Measurements from ENCODE around the gene TMEM150C. TPM values are rescaled to one million over a fixed set of nuclear protein-coding genes. Genes with fewer than 3 reads are reported as not detected.

Gene TMEM150C
- total and polyA plus RNA-seq, 8 donors, result 1.0 to 8.7 (median 3.0) TPM

DNA sequence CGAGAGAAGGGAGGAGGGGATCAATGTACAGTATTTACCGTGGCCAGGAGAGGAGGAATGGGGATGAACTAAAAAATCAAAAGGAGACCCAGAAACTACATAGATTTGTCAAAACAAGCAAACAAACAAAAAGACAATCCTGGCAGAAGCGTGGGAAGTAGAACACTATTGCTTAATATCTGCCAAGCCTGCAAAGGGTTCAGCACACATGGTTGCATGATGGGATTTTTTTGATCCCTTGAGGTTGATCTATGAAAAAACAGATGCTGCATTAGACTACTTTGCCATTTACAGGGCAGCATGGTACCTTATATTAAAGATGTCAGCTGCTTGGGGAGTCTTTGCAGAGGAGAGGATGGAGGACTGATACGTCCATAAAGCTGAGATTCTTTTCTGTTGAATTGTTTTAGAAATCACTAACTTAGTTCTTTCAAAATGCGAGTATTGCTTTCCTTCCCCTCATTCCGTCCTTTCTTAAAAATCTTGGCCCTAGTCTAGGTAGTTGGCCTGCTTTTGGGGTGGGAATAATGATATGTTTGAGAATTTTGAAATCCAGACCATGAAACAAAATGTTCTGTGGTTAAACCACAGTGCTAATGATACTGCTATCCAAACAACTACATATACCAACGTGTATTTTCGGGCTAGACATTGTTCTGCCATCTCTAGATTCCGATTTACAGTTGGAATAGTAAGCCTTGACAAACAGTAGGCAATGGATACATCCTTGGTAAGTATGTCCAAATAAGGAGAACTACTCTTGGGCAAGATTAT lies 39.6 kb upstream of the TMEM150C start:
- intact Hi-C loops (cut with DNase I), result no loop called here
- ATAC-seq (no peak), FAIRE-seq (no peak), DNase-seq (no peak)
- 82 to 83% methylated on average over 9 of the region's 9 CpGs for WGBS, 2 donors
- H3K9me3 ChIP-seq, result no peaks in the 10 kb centered on the region
- TF ChIP-seq, protein P1, sequence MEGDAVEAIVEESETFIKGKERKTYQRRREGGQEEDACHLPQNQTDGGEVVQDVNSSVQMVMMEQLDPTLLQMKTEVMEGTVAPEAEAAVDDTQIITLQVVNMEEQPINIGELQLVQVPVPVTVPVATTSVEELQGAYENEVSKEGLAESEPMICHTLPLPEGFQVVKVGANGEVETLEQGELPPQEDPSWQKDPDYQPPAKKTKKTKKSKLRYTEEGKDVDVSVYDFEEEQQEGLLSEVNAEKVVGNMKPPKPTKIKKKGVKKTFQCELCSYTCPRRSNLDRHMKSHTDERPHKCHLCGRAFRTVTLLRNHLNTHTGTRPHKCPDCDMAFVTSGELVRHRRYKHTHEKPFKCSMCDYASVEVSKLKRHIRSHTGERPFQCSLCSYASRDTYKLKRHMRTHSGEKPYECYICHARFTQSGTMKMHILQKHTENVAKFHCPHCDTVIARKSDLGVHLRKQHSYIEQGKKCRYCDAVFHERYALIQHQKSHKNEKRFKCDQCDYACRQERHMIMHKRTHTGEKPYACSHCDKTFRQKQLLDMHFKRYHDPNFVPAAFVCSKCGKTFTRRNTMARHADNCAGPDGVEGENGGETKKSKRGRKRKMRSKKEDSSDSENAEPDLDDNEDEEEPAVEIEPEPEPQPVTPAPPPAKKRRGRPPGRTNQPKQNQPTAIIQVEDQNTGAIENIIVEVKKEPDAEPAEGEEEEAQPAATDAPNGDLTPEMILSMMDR (IDR thresholded peaks at IDR 0.05), result no peak
- no peak overlapping the region for H3K4me3 ChIP-seq
- no peak overlapping the region for H3K27ac ChIP-seq
- H3K27me3 ChIP-seq, result no peaks in the 10 kb centered on the region
- H3K36me3 ChIP-seq, result no peaks in the 10 kb centered on the region
- no peaks in the 10 kb centered on the region for H3K4me1 ChIP-seq

DNA sequence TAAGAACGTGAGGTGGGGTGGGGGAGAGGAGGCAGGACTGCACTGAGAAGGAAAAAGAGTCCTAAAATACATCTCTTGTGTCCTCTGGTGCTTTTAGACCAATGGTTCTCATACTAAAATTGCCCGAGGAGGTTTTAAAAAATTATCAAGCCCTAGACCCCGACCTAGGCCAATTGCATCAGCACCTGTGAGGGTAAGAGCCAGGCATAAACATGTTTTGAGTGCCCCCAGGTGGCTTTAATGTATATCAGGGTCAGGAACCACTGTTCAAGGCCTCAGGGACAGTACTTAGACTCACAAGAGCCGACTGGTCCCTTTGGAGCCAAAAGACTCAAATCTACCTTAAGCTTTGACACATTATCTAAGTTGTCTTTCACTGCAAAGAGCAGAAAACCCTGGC lies 37.5 kb upstream of the TMEM150C start:
- H3K27ac ChIP-seq, result no peak overlapping the region
- H3K27me3 ChIP-seq, result no peaks in the 10 kb centered on the region
- WGBS, 2 donors, result 55 to 56% methylated on average over 4 of the region's 4 CpGs
- no peak for FAIRE-seq
- no peaks in the 10 kb centered on the region for H3K36me3 ChIP-seq
- TF ChIP-seq, protein P1 (IDR thresholded peaks at IDR 0.05), result no peak
- intact Hi-C loops (cut with DNase I), result no loop called here
- peak in 1 of 4 donors; percentile 20 for ATAC-seq
- no peak for DNase-seq
- no peaks in the 10 kb centered on the region for H3K9me3 ChIP-seq
- no peaks in the 10 kb centered on the region for H3K4me1 ChIP-seq
- no peak overlapping the region for H3K4me3 ChIP-seq

DNA sequence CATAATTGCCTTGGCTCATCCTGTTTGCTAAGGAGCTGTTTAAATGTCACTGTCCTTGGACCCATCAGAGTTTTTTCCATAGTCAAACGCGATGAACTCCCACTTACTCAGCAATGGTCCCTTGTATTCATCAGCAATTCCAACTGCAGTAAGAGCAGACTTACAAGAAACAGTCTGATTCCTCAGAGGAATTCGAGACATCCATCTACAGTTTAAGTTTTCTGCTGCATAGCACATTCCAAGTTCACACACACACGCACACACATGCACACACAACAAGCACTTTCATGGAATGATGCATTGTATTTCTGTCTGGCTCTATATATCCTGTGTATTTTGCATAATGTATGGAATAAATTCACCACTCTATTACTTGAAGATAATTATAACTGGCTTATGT lies 32.7 kb upstream of the TMEM150C start:
- TF ChIP-seq, protein P1 (IDR thresholded peaks at IDR 0.05), result no peak
- Histone ChIP-seq H3K4me1 (no peaks in the 10 kb centered on the region), H3K27me3 (no peaks in the 10 kb centered on the region), H3K9me3 (no peaks in the 10 kb centered on the region), H3K4me3 (no peak overlapping the region), H3K27ac (no peak overlapping the region), H3K36me3 (no peaks in the 10 kb centered on the region)
- ATAC-seq, result no peak
- no peak for DNase-seq
- intact Hi-C loops (cut with DNase I), result no loop called here
- 58 to 75% methylated on average over 4 of the region's 4 CpGs for WGBS, 2 donors
- no peak for FAIRE-seq

DNA sequence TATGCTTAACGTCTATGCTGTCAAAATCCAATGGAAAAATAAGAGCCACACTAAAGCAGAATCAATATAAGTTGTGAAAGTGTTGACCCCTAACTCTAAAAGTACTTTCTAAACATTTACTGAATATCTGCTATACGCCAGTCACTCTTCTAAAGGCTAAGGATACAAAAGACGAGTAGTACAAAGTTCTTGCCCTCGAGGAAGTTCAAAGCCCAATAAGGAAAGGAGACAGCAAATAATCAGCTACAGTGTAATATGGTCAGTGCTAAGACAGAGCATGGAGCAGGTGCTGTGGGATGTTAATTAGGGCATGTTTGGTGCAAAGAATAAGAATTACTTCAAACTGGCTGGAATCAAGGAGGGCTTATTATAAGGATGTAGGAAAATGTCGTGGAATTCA lies 31.6 kb upstream of the TMEM150C start:
- no peak for FAIRE-seq
- 58 to 64% methylated on average over 5 of the region's 5 CpGs for WGBS, 2 donors

DNA sequence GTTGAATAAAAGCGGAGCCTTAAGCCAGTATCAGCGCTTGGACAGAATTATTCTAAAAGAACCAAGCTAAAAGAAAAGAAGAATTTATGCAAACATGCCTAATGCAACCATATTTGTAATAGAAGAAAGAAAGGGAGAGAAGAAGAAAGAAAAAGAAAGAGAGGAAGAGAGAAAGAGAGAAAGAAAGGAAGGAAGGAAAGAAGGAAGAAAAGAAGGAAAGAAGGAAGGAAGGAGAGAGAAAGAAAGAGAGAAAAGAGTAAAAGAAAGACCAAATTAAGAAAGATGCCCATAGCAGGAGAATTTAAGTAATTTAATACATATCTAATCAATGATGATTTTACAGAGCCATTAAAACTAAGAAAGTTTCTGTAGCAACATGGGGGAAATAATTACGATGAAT lies 30.9 kb upstream of the TMEM150C start:
- 91 to 95% methylated on average over 3 of the region's 3 CpGs for WGBS, 2 donors

More for the DNA sequence above, 31.6 kb upstream of the TMEM150C start:
- TF ChIP-seq, protein P1 (IDR thresholded peaks at IDR 0.05), result no peak
- DNase-seq (no peak), ATAC-seq (no peak)
- H3K4me1 ChIP-seq, result no peaks in the 10 kb centered on the region
- no peaks in the 10 kb centered on the region for H3K27me3 ChIP-seq
- no peaks in the 10 kb centered on the region for H3K36me3 ChIP-seq
- no peak overlapping the region for H3K4me3 ChIP-seq
- no peaks in the 10 kb centered on the region for H3K9me3 ChIP-seq
- H3K27ac ChIP-seq, result no peak overlapping the region
- intact Hi-C loops (cut with DNase I), result no loop called here

More for the DNA sequence above, 30.9 kb upstream of the TMEM150C start:
- Histone ChIP-seq H3K4me1 (no peaks in the 10 kb centered on the region), H3K9me3 (no peaks in the 10 kb centered on the region), H3K36me3 (no peaks in the 10 kb centered on the region), H3K27ac (no peak overlapping the region), H3K4me3 (no peak overlapping the region), H3K27me3 (no peaks in the 10 kb centered on the region)
- no peak for DNase-seq
- ATAC-seq, result no peak
- FAIRE-seq, result no peak
- TF ChIP-seq, protein P1 (IDR thresholded peaks at IDR 0.05), result no peak
- intact Hi-C loops (cut with DNase I), result no loop called here
